ENCODE data around the gene KIF26B. TPM values are rescaled to one million over a fixed set of nuclear protein-coding genes. Genes with fewer than 3 reads are reported as not detected.

The KIF26B gene
- total RNA-seq, 4 donors from 2014 or later: 0.20 to 0.79 (median 0.41) TPM; not detected in 1

DNA sequence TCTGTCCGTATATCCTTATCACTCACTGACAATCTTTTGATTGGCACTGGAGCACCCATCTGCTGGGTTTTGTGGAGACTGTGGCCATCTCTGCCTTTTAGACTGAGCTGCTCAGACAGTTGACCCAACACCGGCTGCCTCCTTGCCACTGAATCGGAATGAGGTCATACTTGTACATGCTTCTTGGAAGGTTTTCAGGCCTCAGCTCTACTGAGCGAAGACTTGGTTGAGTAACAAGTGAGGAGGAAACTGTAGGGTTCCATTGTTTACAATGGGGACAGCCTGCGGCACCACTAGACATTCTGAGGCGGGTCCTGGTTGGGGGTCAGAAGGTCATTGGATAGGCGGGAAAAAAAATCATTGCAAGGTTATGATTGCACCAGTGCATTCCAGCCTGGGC lies 320.3 kb downstream of the KIF26B start:
- H3K36me3 ChIP-seq: no peaks in the 10 kb centered on the region
- in situ Hi-C loops (cut with MboI; ENCODE audit: low pct_ligation_motif_present in 1 of 4, low pct_unique_long_range_greater_than_20kb in 1 of 4, low sequenced_read_pairs in 3 of 4): no loop called here
- no peak for TF ChIP-seq EP300 (IDR thresholded peaks at IDR 0.05; ENCODE audit: low read depth)
- TF ChIP-seq POLR2A (IDR thresholded peaks at IDR 0.05): no peak
- no peak for TF ChIP-seq POLR2AphosphoS5 (IDR thresholded peaks at IDR 0.05)
- TF ChIP-seq, protein P1, sequence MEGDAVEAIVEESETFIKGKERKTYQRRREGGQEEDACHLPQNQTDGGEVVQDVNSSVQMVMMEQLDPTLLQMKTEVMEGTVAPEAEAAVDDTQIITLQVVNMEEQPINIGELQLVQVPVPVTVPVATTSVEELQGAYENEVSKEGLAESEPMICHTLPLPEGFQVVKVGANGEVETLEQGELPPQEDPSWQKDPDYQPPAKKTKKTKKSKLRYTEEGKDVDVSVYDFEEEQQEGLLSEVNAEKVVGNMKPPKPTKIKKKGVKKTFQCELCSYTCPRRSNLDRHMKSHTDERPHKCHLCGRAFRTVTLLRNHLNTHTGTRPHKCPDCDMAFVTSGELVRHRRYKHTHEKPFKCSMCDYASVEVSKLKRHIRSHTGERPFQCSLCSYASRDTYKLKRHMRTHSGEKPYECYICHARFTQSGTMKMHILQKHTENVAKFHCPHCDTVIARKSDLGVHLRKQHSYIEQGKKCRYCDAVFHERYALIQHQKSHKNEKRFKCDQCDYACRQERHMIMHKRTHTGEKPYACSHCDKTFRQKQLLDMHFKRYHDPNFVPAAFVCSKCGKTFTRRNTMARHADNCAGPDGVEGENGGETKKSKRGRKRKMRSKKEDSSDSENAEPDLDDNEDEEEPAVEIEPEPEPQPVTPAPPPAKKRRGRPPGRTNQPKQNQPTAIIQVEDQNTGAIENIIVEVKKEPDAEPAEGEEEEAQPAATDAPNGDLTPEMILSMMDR (IDR thresholded peaks at IDR 0.05): no peak
- H3K27me3 ChIP-seq: no peaks in the 10 kb centered on the region
- no peaks in the 10 kb centered on the region for H3K9me3 ChIP-seq
- H3K4me1 ChIP-seq: no peaks in the 10 kb centered on the region
- H3K27ac ChIP-seq: no peak overlapping the region
- WGBS, 2 donors (ENCODE audit: low coverage in 1 of 2): 82 to 87% methylated on average over 4 to 7 of the region's 7 CpGs
- H3K4me3 ChIP-seq: no peak overlapping the region
- intact Hi-C loops (cut with DNase I; ENCODE audit: low total_unique reads): no loop called here
- no peak for DNase-seq

DNA sequence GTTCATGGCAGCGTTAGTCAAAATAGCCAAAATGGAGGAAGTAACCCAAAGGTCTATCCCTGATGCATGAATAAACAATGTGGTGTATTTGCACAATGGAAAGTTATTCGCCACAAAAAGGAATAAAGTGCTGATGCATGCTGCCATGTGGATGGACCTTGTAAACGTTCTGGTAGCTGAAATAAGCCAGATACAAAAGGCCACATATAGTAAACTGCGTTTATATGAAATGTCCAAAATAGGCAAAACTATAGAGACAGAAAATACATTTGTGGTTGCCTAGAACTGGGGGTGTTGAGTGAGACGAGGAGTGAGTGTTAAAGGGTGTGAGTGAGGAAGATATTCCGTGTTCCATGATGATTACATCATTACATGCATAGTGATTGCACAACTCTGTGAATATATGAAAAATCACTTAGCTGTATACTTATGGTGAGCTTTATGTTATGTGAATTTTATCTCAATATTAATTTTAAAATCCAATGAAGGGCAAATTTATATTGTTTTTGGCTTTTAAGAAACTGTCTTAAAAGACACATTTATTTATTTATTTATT lies 321.3 kb downstream of the KIF26B start:
- 51 to 72% methylated on average over 5 to 6 of the region's 6 CpGs for WGBS, 2 donors (ENCODE audit: low coverage in 1 of 2)
- TF ChIP-seq POLR2AphosphoS5 (IDR thresholded peaks at IDR 0.05): no peak
- no peak for TF ChIP-seq POLR2A (IDR thresholded peaks at IDR 0.05)
- TF ChIP-seq, protein P1 (IDR thresholded peaks at IDR 0.05): no peak
- no peak for TF ChIP-seq EP300 (IDR thresholded peaks at IDR 0.05; ENCODE audit: low read depth)

DNA sequence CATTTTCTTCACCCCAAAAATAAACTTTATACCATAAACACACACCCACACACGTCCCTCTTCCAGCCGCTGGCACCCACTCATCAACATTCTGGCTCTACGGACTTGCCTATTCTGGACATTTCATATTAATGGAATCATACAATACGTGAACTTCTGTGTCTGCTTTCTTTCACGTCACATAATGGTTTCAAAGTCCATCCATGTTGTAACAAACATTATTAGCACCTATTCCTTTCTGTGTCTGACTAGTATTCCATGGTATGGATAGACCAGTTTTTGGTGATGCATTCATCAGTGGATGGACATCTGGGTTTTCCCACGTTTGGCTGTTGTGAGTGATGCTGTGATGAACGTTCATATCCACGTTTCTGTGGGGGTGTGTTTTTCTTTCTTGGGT lies 323.2 kb downstream of the KIF26B start:
- no peaks in the 10 kb centered on the region for H3K27me3 ChIP-seq
- DNase-seq: no peak
- TF ChIP-seq POLR2A (IDR thresholded peaks at IDR 0.05): no peak
- TF ChIP-seq, protein P1 (IDR thresholded peaks at IDR 0.05): no peak
- no peak for TF ChIP-seq POLR2AphosphoS5 (IDR thresholded peaks at IDR 0.05)
- no peak for TF ChIP-seq EP300 (IDR thresholded peaks at IDR 0.05; ENCODE audit: low read depth)
- no peak overlapping the region for H3K4me3 ChIP-seq
- H3K27ac ChIP-seq: no peak overlapping the region
- in situ Hi-C loops (cut with MboI; ENCODE audit: low pct_ligation_motif_present in 1 of 4, low pct_unique_long_range_greater_than_20kb in 1 of 4, low sequenced_read_pairs in 3 of 4): no loop called here
- intact Hi-C loops (cut with DNase I; ENCODE audit: low total_unique reads): no loop called here
- H3K9me3 ChIP-seq: no peaks in the 10 kb centered on the region
- H3K4me1 ChIP-seq: no peaks in the 10 kb centered on the region
- H3K36me3 ChIP-seq: no peaks in the 10 kb centered on the region
- 65 to 68% methylated on average over 7 to 8 of the region's 8 CpGs for WGBS, 2 donors (ENCODE audit: low coverage in 1 of 2)

More for the DNA sequence above, 321.3 kb downstream of the KIF26B start:
- intact Hi-C loops (cut with DNase I; ENCODE audit: low total_unique reads): no loop called here
- Histone ChIP-seq H3K36me3 (no peaks in the 10 kb centered on the region), H3K4me1 (no peaks in the 10 kb centered on the region), H3K27ac (no peak overlapping the region), H3K27me3 (no peaks in the 10 kb centered on the region), H3K9me3 (no peaks in the 10 kb centered on the region), H3K4me3 (no peak overlapping the region)
- in situ Hi-C loops (cut with MboI; ENCODE audit: low pct_ligation_motif_present in 1 of 4, low pct_unique_long_range_greater_than_20kb in 1 of 4, low sequenced_read_pairs in 3 of 4): no loop called here
- no peak for DNase-seq

DNA sequence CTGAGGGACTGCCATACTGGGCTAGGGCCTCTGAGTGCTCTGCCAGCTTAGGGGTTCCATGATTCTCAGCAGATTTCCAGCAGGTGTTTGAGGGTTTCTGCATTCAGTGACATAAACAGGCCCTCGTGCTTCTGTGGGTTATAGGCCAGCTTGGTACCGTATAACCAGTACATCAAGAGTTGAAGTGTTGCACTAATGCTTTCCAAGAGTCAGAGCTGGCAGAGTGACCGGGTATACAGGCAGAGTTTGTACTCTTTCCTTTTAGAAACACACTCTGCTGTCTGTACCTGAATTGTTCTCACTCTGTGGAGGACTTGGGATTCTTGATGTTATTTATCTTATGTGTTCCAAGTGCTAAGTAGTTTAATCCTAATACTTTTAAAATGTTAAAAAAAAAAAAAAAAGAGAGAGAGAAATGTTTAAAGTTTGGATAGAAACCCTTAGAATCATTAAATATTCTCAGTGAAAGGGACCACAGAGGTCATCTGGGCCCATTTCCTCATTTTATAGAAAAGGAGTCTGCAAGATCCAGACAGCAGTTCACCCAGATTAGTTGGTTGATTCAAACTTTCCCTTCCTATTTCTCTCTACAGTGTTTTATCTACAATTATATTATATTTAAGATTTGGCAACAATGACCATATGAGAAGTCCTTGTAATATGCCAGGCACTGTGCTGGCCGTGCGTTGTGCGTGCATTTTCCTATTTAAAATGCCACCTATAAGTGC lies 325.8 kb downstream of the KIF26B start:
- Histone ChIP-seq H3K27ac (no peak overlapping the region), H3K4me3 (no peak overlapping the region), H3K36me3 (no peaks in the 10 kb centered on the region), H3K27me3 (no peaks in the 10 kb centered on the region), H3K4me1 (no peaks in the 10 kb centered on the region), H3K9me3 (no peaks in the 10 kb centered on the region)
- TF ChIP-seq, protein P1 (IDR thresholded peaks at IDR 0.05): no peak
- no peak for TF ChIP-seq POLR2AphosphoS5 (IDR thresholded peaks at IDR 0.05)
- TF ChIP-seq EP300 (IDR thresholded peaks at IDR 0.05; ENCODE audit: low read depth): no peak
- TF ChIP-seq POLR2A (IDR thresholded peaks at IDR 0.05): no peak
- WGBS, 2 donors (ENCODE audit: low coverage in 1 of 2): 71% methylated on average over 3 to 6 of the region's 6 CpGs
- intact Hi-C loops (cut with DNase I; ENCODE audit: low total_unique reads): no loop called here
- DNase-seq: no peak
- in situ Hi-C loops (cut with MboI; ENCODE audit: low pct_ligation_motif_present in 1 of 4, low pct_unique_long_range_greater_than_20kb in 1 of 4, low sequenced_read_pairs in 3 of 4): no loop called here

Measured in transverse colon (tissue), 4 donors.